Upper lobe of left lung (tissue), 4 donors: ENCODE measurements around the gene KCNJ18.

Source experiments
- EP300 ChIP-seq, 4 donors: sonication (generic); formaldehyde crosslinking; IDR thresholded peaks; one replicate each; pipeline ENCODE4 v1.5.1; 2017; ENCODE audit warnings: antibody characterized with exemption in 4 of 4, control low read depth in 2 of 4
- POLR2A ChIP-seq, 4 donors: fragments of 450-650 bp; IDR thresholded peaks; one replicate each; pipeline ENCODE4 v1.5.1; 2016 to 2017; ENCODE audit warnings: antibody characterized with exemption in 4 of 4, mild to moderate bottlenecking in 2 of 4
- POLR2AphosphoS5 ChIP-seq, 2 donors: sonication (generic); formaldehyde crosslinking; IDR thresholded peaks; one replicate each; pipeline ENCODE4 v1.5.1; 2017; ENCODE audit warnings: antibody characterized with exemption in 2 of 2
- TF ChIP-seq, protein P1 (sequence below), 6 experiments: fragments of 450-650 bp in 4 of 6; fragments of 200-600 bp in 2 of 6; sonication (generic) in 2 of 6; IDR thresholded peaks; one replicate each; pipeline ENCODE4 v1.5.1; 2016 to 2019; ENCODE audit warnings: antibody characterized with exemption in 6 of 6

DNA sequence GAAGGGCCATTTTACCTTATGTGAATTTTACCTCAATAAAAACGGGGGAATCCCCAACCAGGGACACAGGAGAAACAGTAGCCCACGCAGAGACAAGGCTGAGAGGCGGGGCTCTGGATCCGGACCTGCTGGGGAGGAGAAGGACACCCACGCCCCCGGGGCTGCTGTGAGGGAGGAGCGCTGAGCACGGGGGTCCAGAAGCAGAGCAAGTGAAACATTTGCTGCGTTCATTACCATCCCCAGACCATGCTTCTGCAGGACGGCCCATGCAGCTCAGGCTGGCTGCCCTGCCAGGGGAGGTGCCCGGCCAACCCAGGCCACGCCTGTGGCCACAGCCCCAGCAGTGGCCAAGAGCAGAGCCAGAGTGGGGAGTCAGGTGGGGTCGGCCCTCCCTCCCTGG is 50.0 kb downstream of the KCNJ18 start:
- TF ChIP-seq, protein P1, sequence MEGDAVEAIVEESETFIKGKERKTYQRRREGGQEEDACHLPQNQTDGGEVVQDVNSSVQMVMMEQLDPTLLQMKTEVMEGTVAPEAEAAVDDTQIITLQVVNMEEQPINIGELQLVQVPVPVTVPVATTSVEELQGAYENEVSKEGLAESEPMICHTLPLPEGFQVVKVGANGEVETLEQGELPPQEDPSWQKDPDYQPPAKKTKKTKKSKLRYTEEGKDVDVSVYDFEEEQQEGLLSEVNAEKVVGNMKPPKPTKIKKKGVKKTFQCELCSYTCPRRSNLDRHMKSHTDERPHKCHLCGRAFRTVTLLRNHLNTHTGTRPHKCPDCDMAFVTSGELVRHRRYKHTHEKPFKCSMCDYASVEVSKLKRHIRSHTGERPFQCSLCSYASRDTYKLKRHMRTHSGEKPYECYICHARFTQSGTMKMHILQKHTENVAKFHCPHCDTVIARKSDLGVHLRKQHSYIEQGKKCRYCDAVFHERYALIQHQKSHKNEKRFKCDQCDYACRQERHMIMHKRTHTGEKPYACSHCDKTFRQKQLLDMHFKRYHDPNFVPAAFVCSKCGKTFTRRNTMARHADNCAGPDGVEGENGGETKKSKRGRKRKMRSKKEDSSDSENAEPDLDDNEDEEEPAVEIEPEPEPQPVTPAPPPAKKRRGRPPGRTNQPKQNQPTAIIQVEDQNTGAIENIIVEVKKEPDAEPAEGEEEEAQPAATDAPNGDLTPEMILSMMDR (IDR thresholded peaks at IDR 0.05): no peak
- TF ChIP-seq POLR2A (IDR thresholded peaks at IDR 0.05) (no peak), POLR2AphosphoS5 (IDR thresholded peaks at IDR 0.05) (no peak), EP300 (IDR thresholded peaks at IDR 0.05) (no peak)
